Astrocyte (in vitro differentiated cells and primary cell): Measurements from ENCODE around the gene CTNNB1.

Experiments used
- CTCF ChIP-seq: IDR thresholded peaks from 2 replicates; pipeline ENCODE4 v1.5.1; 2011; ENCODE audit warnings: low read depth, mild to moderate bottlenecking, inconsistent platforms, low read length, moderate library complexity; ENCODE audit not compliant: insufficient read depth
- EZH2 ChIP-seq: IDR thresholded peaks from 2 replicates; pipeline ENCODE4 v1.6.1; 2012; ENCODE audit warnings: mild to moderate bottlenecking, low read length, inconsistent platforms; ENCODE audit not compliant: insufficient read depth

DNA sequence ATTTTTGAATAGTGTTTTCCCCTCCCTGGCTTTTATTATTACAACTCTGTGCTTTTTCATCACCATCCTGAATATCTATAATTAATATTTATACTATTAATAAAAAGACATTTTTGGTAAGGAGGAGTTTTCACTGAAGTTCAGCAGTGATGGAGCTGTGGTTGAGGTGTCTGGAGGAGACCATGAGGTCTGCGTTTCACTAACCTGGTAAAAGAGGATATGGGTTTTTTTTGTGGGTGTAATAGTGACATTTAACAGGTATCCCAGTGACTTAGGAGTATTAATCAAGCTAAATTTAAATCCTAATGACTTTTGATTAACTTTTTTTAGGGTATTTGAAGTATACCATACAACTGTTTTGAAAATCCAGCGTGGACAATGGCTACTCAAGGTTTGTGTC is 24.4 kb downstream of the CTNNB1 start:
- TF ChIP-seq CTCF, result no peak
- TF ChIP-seq EZH2, result no peak
